Keratinocyte (primary cell): Measurements from ENCODE around the gene NRF1. TPM values are rescaled to one million over a fixed set of nuclear protein-coding genes. Genes with fewer than 3 reads are reported as not detected.

Source experiments
- DNase-seq: peaks from one replicate; pipeline ENCODE4 v3.0.0-alpha.2; 2011; ENCODE audit warnings: low read depth, missing footprints, low spot score
- FAIRE-seq: peaks from 2 replicates; lab custom pipeline; 2011; peaks lifted over from hg19 to GRCh38; lab: Jason Lieb, UNC
- H2AFZ ChIP-seq: 2 replicates; pipeline ENCODE4 v1.6.0; 2012; ENCODE audit warnings: low read length, control low read depth, inconsistent platforms; ENCODE audit not compliant: control insufficient read depth
- H3K27ac ChIP-seq: 2 replicates; pipeline ENCODE4 v1.5.1; 2011; ENCODE audit warnings: low read length; ENCODE audit not compliant: control insufficient read depth, insufficient read depth
- H3K27me3 ChIP-seq: 3 replicates; pipeline ENCODE4 v1.6.0; 2011; ENCODE audit warnings: low read length; ENCODE audit not compliant: control insufficient read depth, insufficient read depth; ENCODE audit errors: extremely low read depth
- H3K36me3 ChIP-seq, 2 experiments: 2 replicates in 1 of 2; 3 replicates in 1 of 2; pipeline ENCODE4 v1.5.1; 2011; ENCODE audit warnings: low read length in 2 of 2, mild to moderate bottlenecking in 1 of 2; ENCODE audit not compliant: control insufficient read depth in 2 of 2, insufficient read depth in 2 of 2; ENCODE audit errors: extremely low read depth in 1 of 2
- H3K4me1 ChIP-seq: 3 replicates; pipeline ENCODE4 v1.5.1; 2011; ENCODE audit warnings: low read length; ENCODE audit not compliant: control insufficient read depth, insufficient read depth; ENCODE audit errors: extremely low read depth
- H3K4me2 ChIP-seq: 3 replicates; pipeline ENCODE4 v1.6.0; 2011; ENCODE audit warnings: low read depth, low read length; ENCODE audit not compliant: control insufficient read depth, insufficient read depth; ENCODE audit errors: extremely low read depth
- H3K4me3 ChIP-seq, 3 experiments: fragments of 200-600 bp in 1 of 3; sonication (generic) in 1 of 3; 2 replicates in 2 of 3; 3 replicates in 1 of 3; pipeline ENCODE4 v1.5.1; 2011 to 2016; ENCODE audit warnings: low read length in 3 of 3, mild to moderate bottlenecking in 3 of 3, control low read depth in 2 of 3, inconsistent platforms in 1 of 3, low read depth in 1 of 3, mixed read lengths in 1 of 3, mixed run types in 1 of 3, moderate library complexity in 1 of 3; ENCODE audit not compliant: control insufficient read depth in 2 of 3, insufficient read depth in 2 of 3; ENCODE audit errors: extremely low read depth in 1 of 3
- H3K79me2 ChIP-seq: 2 replicates; pipeline ENCODE4 v1.6.0; 2012; ENCODE audit warnings: low read length; ENCODE audit not compliant: control insufficient read depth, insufficient read depth
- H3K9ac ChIP-seq: 3 replicates; pipeline ENCODE4 v1.6.0; 2011; ENCODE audit warnings: low read length; ENCODE audit not compliant: control insufficient read depth, insufficient read depth; ENCODE audit errors: extremely low read depth
- H3K9me1 ChIP-seq: 3 replicates; pipeline ENCODE4 v1.6.0; 2011; ENCODE audit warnings: low read length; ENCODE audit not compliant: control insufficient read depth, insufficient read depth; ENCODE audit errors: extremely low read depth
- H3K9me3 ChIP-seq: 2 replicates; pipeline ENCODE4 v1.5.1; 2012; ENCODE audit warnings: low read depth, low read length; ENCODE audit not compliant: control insufficient read depth
- H4K20me1 ChIP-seq: 3 replicates; pipeline ENCODE4 v1.6.0; 2011; ENCODE audit warnings: low read length; ENCODE audit not compliant: control insufficient read depth, insufficient read depth; ENCODE audit errors: extremely low read depth
- EZH2 ChIP-seq: IDR thresholded peaks from one replicate; pipeline ENCODE4 v1.6.1; 2012; ENCODE audit warnings: inconsistent platforms, mild to moderate bottlenecking, low read length, moderate library complexity
- dilution Hi-C: fragments of 300-500 bp; cut with MboI; formaldehyde crosslinking; loops from one replicate; pipeline ENCODE4 v1.7.0; 2020; ENCODE audit warnings: low sequenced_read_pairs; ENCODE audit not compliant: extremely low pct_ligation_motif_present
- polyA plus RNA-seq, 5 experiments: library from polyadenylated mRNA; depleted of rRNA in 3 of 5; stranded (reverse) in 3 of 5; stranded (forward) in 1 of 5; unstranded in 1 of 5; fragments of >200 nt; gene quantifications; 1 replicate in 1 of 5; 2 replicates in 3 of 5; 3 replicates in 1 of 5; pipeline versions ENCODE4 v1.2.1 to v1.2.3, GENCODE V29; 2011 to 2012; ENCODE audit warnings: missing spikeins in 2 of 5, low read depth in 1 of 5, low replicate concordance in 1 of 5
- TF ChIP-seq, protein P1 (sequence below), 3 experiments: IDR thresholded peaks in 1 of 3; conservative IDR thresholded peaks in 1 of 3; optimal IDR thresholded peaks in 1 of 3; 2 replicates in 2 of 3; 3 replicates in 1 of 3; pipeline versions ENCODE3 to v1.5.1; 2011; ENCODE audit warnings: low read length in 3 of 3, mild to moderate bottlenecking in 3 of 3, moderate library complexity in 2 of 3, control low read depth in 1 of 3, inconsistent platforms in 1 of 3; ENCODE audit not compliant: insufficient read depth in 2 of 3; ENCODE audit errors: extremely low read depth in 1 of 3

The NRF1 gene
- polyA plus RNA-seq, 1 donor (not counting 4 experiments of a cell fraction or from before 2014, with no cell fraction given), result 12.6 TPM

DNA sequence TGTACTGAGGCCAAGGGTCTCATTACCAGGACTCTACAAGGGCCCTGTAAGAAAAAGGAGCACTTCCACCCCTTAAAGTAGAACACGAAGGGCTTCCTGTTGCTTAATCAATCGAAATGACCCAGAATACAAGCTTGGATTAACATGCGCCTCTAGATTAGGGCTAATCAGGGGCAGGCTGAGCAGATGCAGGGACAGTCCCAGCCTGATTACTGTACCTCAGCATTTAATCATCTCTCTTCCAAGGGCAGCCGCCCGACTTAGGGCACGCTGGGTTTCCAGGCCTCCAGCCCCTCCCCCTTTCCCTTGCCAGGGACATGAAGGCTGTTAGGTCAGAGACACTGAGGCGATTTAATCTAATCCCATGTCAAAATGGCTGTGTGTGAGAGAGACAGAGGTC is 138.6 kb downstream of the NRF1 start:
- no peak overlapping the region for H3K4me3 ChIP-seq
- peaks cover 3% of the 10 kb centered on the region for H3K4me1 ChIP-seq
- H3K9me3 ChIP-seq, result no peaks in the 10 kb centered on the region
- no peak overlapping the region for H2AFZ ChIP-seq
- H3K79me2 ChIP-seq, result no peaks in the 10 kb centered on the region
- H3K27me3 ChIP-seq, result no peaks in the 10 kb centered on the region
- no peak overlapping the region for H3K9ac ChIP-seq
- TF ChIP-seq, protein P1, sequence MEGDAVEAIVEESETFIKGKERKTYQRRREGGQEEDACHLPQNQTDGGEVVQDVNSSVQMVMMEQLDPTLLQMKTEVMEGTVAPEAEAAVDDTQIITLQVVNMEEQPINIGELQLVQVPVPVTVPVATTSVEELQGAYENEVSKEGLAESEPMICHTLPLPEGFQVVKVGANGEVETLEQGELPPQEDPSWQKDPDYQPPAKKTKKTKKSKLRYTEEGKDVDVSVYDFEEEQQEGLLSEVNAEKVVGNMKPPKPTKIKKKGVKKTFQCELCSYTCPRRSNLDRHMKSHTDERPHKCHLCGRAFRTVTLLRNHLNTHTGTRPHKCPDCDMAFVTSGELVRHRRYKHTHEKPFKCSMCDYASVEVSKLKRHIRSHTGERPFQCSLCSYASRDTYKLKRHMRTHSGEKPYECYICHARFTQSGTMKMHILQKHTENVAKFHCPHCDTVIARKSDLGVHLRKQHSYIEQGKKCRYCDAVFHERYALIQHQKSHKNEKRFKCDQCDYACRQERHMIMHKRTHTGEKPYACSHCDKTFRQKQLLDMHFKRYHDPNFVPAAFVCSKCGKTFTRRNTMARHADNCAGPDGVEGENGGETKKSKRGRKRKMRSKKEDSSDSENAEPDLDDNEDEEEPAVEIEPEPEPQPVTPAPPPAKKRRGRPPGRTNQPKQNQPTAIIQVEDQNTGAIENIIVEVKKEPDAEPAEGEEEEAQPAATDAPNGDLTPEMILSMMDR (optimal IDR thresholded peaks at IDR 0.05 in 1 of 3, IDR thresholded peaks at IDR 0.05 in 1 of 3, conservative IDR thresholded peaks at IDR 0.05 in 1 of 3; ENCODE audit: extremely low read depth in 1 of 3, insufficient read depth in 2 of 3, low read length in 3 of 3), result no peak
- no peak for TF ChIP-seq EZH2
- H3K36me3 ChIP-seq, result peaks cover 0 to 5% of the 10 kb centered on the region in 2 experiments
- dilution Hi-C loops, result loop anchor here (10.0 kb wide), 1 partner anchor 65 kb away; no protein-coding TSS in a partner anchor
- no peaks in the 10 kb centered on the region for H4K20me1 ChIP-seq
- no peak overlapping the region for H3K4me2 ChIP-seq
- no peak for DNase-seq
- H3K27ac ChIP-seq, result no peak overlapping the region
- H3K9me1 ChIP-seq, result no peaks in the 10 kb centered on the region
- no peak for FAIRE-seq

DNA sequence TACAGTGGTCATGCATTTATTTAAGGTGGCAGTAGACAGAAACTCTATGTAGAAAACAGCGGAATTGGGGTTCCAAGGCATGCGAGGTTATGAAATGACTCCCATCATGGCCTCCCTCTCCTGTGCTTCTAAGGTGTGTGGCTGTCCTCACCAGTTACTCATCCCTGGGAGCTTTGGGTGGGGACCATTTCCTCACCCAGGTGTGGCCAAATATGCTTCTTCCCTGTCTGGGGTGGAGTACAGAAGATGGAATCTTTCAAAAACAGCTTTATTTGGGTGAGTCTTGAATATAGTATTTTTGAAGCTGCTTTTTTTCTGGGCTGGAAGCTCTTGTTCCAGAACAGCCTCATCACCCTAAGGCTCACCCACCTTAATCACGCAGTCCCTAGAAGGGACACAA is 139.0 kb downstream of the NRF1 start:
- no peak overlapping the region for H3K9ac ChIP-seq
- no peak for FAIRE-seq
- no peak overlapping the region for H3K4me2 ChIP-seq
- peaks cover 3% of the 10 kb centered on the region for H3K4me1 ChIP-seq
- dilution Hi-C loops, result loop anchor here (10.0 kb wide), 1 partner anchor 64 kb away; no protein-coding TSS in a partner anchor
- no peak for DNase-seq
- H3K27ac ChIP-seq, result no peak overlapping the region
- TF ChIP-seq, protein P1 (optimal IDR thresholded peaks at IDR 0.05 in 1 of 3, IDR thresholded peaks at IDR 0.05 in 1 of 3, conservative IDR thresholded peaks at IDR 0.05 in 1 of 3; ENCODE audit: extremely low read depth in 1 of 3, insufficient read depth in 2 of 3, low read length in 3 of 3), result no peak
- no peak for TF ChIP-seq EZH2
- H3K79me2 ChIP-seq, result no peaks in the 10 kb centered on the region
- H3K9me1 ChIP-seq, result no peaks in the 10 kb centered on the region
- no peak overlapping the region for H3K4me3 ChIP-seq
- H3K36me3 ChIP-seq, result peaks cover under 1 to 5% of the 10 kb centered on the region in 2 experiments
- no peak overlapping the region for H2AFZ ChIP-seq
- no peaks in the 10 kb centered on the region for H3K27me3 ChIP-seq
- H3K9me3 ChIP-seq, result no peaks in the 10 kb centered on the region
- no peaks in the 10 kb centered on the region for H4K20me1 ChIP-seq
